Thyroid gland (tissue), 4 donors: ENCODE measurements around the gene GLB1L3. TPM values are rescaled to one million over a fixed set of nuclear protein-coding genes. Genes with fewer than 3 reads are reported as not detected.

ENCODE experiments used
- DNase-seq, 2 donors: peaks; one replicate each; pipeline ENCODE4 v3.0.0-alpha.2; 2019
- H3K27ac ChIP-seq, 3 donors: fragments of 200-600 bp; sonication (generic); 1 replicate in 2 of 3; 2 replicates in 1 of 3; pipeline ENCODE4 v1.5.1; 2016 to 2019; ENCODE audit warnings: mild to moderate bottlenecking in 1 of 3, moderate library complexity in 1 of 3
- H3K27me3 ChIP-seq: fragments of 200-600 bp; sonication (generic); one replicate; pipeline ENCODE4 v1.5.1; 2019
- H3K36me3 ChIP-seq, 2 donors: fragments of 200-600 bp; sonication (generic); one replicate each; pipeline ENCODE4 v1.5.1; 2016 to 2019
- H3K4me1 ChIP-seq, 2 donors: fragments of 200-600 bp; sonication (generic); one replicate each; pipeline ENCODE4 v1.5.1; 2017 to 2019
- H3K4me3 ChIP-seq, 3 donors: fragments of 200-600 bp; sonication (generic); replicated peaks in 1 of 3; 1 replicate in 2 of 3; 2 replicates in 1 of 3; pipeline ENCODE4 v1.5.1; 2016; ENCODE audit warnings: mild to moderate bottlenecking in 1 of 3
- H3K9me3 ChIP-seq: fragments of 200-600 bp; sonication (generic); one replicate; pipeline ENCODE4 v1.5.1; 2017
- CTCF ChIP-seq, 6 experiments: fragments of 200-600 bp in 3 of 6; fragments of 450-650 bp in 3 of 6; sonication (generic) in 3 of 6; IDR thresholded peaks; one replicate each; pipeline ENCODE4 v1.5.1; 2016 to 2019; ENCODE audit warnings: antibody characterized with exemption in 6 of 6, mild to moderate bottlenecking in 2 of 6, inconsistent platforms in 1 of 6, moderate library complexity in 1 of 6
- POLR2A ChIP-seq, 2 donors: fragments of 450-650 bp; IDR thresholded peaks; one replicate each; pipeline ENCODE4 v1.6.1; 2017; ENCODE audit warnings: antibody characterized with exemption in 2 of 2, mild to moderate bottlenecking in 2 of 2, moderate library complexity in 1 of 2
- WGBS, 2 donors: methylation state at CpG; one replicate each; pipeline ENCODE4 v1.1.5; 2017; 5-methylcytosine and 5-hydroxymethylcytosine counted together
- intact Hi-C: fragments of 100-400 bp; cut with DNase I; formaldehyde crosslinking; loops from one replicate; pipeline ENCODE4 v1.15.1; 2023
- total RNA-seq, 4 donors: library from RNA; depleted of rRNA; stranded (reverse); fragments of >200 nt; gene quantifications; one replicate each; pipeline ENCODE4 v1.2.3, GENCODE V29; 2016

Gene GLB1L3
- total RNA-seq, 4 donors from 2014 or later: 0.63 to 2.0 (median 0.94) TPM

DNA sequence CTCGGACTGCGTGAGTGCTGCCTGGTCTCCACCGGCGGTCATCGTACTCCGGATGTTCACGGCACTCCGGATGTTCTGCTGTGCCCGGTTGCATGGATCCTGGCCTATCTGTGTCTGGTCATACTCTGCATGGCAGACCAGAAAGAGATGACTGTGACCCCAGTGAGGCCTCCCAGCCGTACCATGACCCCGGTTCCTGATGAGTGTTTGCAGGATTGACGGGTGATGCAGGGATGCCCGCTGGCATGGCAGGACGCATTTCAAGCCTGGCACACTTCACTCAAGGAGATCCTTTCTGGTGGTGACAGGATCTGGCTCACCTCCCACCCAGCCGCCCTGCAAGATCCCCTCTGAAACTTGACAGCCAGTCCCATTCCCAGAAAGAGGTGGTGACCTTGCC is 61.9 kb downstream of the GLB1L3 start:
- no peak overlapping the region for H3K27ac ChIP-seq
- H3K9me3 ChIP-seq: no peaks in the 10 kb centered on the region
- H3K4me1 ChIP-seq: no peaks in the 10 kb centered on the region
- no peaks in the 10 kb centered on the region for H3K36me3 ChIP-seq
- WGBS, 2 donors: 93 to 97% methylated on average over 14 to 15 of the region's 15 CpGs
- H3K27me3 ChIP-seq: no peaks in the 10 kb centered on the region
- H3K4me3 ChIP-seq: no peak overlapping the region
- intact Hi-C loops: no loop called here
- no peak for DNase-seq
- TF ChIP-seq POLR2A (IDR thresholded peaks at IDR 0.05) (no peak), CTCF (IDR thresholded peaks at IDR 0.05) (no peak)

DNA sequence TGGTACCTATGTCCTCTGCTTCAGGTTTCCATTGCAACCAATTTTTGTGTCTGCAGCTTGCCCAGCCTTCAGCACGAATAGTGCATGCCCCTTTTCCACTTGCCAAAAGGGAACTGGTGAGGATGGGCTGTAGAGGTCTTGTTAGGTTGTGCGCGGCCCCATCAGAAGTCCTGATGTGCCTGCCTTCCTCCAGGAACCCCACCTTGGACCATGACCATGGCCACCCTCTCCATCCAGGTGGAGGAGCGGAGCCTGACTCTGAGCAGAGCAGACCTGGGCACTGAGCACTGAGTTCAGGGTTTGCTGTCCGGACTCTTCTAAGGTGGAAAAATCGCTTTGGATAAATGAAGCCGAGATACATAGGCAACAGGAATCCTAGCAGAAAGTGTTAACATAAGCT is 62.5 kb downstream of the GLB1L3 start:
- Histone ChIP-seq H3K27me3 (no peaks in the 10 kb centered on the region), H3K4me1 (no peaks in the 10 kb centered on the region), H3K4me3 (no peak overlapping the region), H3K9me3 (no peaks in the 10 kb centered on the region), H3K36me3 (no peaks in the 10 kb centered on the region), H3K27ac (no peak overlapping the region)
- TF ChIP-seq CTCF (IDR thresholded peaks at IDR 0.05): no peak
- TF ChIP-seq POLR2A (IDR thresholded peaks at IDR 0.05): no peak
- 93 to 97% methylated on average over 7 of the region's 7 CpGs for WGBS, 2 donors
- no peak for DNase-seq
- intact Hi-C loops: no loop called here

GRCh38 chr11:134339756-134340155 is 63.6 kb downstream of the GLB1L3 start:
- TF ChIP-seq POLR2A (IDR thresholded peaks at IDR 0.05) (no peak), CTCF (IDR thresholded peaks at IDR 0.05) (no peak)

DNA sequence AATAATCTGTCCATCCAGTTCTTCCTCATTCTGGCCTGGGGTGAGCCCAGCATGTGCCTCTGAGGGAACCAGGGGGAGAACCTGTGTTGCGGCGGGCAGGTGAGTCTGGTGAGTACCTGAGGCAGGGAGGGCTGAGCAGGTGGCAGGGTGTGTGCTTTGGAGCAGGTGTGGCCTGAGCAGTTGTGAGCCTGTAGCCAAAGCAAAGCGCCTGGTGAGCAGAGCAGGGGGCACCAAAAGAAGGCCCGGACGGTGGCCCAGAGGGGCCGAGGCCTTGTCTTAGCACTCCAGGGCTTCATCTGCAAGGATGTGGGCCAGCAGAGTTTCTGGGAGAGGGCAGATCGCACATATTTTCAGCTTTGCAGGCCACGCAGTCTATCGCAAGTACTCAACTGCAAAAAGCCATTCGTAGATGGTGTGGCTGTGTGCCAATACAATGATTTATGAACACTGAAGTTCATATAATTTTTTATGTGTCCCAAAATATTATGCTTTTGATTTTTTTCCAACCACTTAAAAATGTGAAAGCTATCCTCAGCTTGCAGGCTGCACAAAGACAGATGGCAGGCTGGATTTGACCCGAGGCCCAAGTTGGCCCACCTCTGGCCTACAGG is 64.3 kb downstream of the GLB1L3 start:
- no peak overlapping the region for H3K27ac ChIP-seq
- no peak overlapping the region for H3K4me3 ChIP-seq
- DNase-seq: no peak
- H3K27me3 ChIP-seq: no peaks in the 10 kb centered on the region
- 84 to 94% methylated on average over 11 of the region's 11 CpGs for WGBS, 2 donors
- no peaks in the 10 kb centered on the region for H3K4me1 ChIP-seq
- H3K36me3 ChIP-seq: no peaks in the 10 kb centered on the region
- H3K9me3 ChIP-seq: no peaks in the 10 kb centered on the region
- intact Hi-C loops: no loop called here
- TF ChIP-seq POLR2A (IDR thresholded peaks at IDR 0.05) (no peak), CTCF (IDR thresholded peaks at IDR 0.05) (no peak)

More at GRCh38 chr11:134339756-134340155, 63.6 kb downstream of the GLB1L3 start:
- no peaks in the 10 kb centered on the region for H3K36me3 ChIP-seq
- H3K9me3 ChIP-seq: no peaks in the 10 kb centered on the region
- H3K4me1 ChIP-seq: no peaks in the 10 kb centered on the region
- DNase-seq: no peak
- no peak overlapping the region for H3K27ac ChIP-seq
- WGBS, 2 donors: 80 to 83% methylated on average over 4 of the region's 4 CpGs
- intact Hi-C loops: no loop called here
- H3K27me3 ChIP-seq: no peaks in the 10 kb centered on the region
- H3K4me3 ChIP-seq: no peak overlapping the region

- Histone ChIP-seq H3K27me3 (no peaks in the 10 kb centered on the region), H3K4me3 (no peak overlapping the region), H3K4me1 (peaks cover 0 to 7% of the 10 kb centered on the region in 2 donors), H3K9me3 (no peaks in the 10 kb centered on the region), H3K36me3 (no peaks in the 10 kb centered on the region), H3K27ac (no peak overlapping the region)
- TF ChIP-seq POLR2A (IDR thresholded peaks at IDR 0.05): no peak
- no peak for TF ChIP-seq CTCF (IDR thresholded peaks at IDR 0.05)
- no peak for DNase-seq
- 95 to 98% methylated on average over 33 to 58 of the region's 68 CpGs for WGBS, 2 donors
- intact Hi-C loops: no loop called here
These were observed 65.8 kb downstream of the GLB1L3 start for GRCh38 chr11:134341805-134342571.
